SHP77 (cell line): ENCODE data around the gene MGAT5.

Experiments
- DNase-seq, 2 experiments: peaks; one replicate each; lab custom pipeline; 2025; lab: John Stamatoyannopoulos, UW

MGAT5 gene

GRCh38 chr2:134306521-134306920 lies 52.6 kb downstream of the MGAT5 start:
- no peak for DNase-seq

- no peak for DNase-seq
Measured at GRCh38 chr2:134307334-134307733, 53.5 kb downstream of the MGAT5 start.

GRCh38 chr2:134308474-134309385 lies 54.9 kb downstream of the MGAT5 start:
- no peak for DNase-seq

- DNase-seq: no peak
Measured at GRCh38 chr2:134310107-134311079, 56.5 kb downstream of the MGAT5 start.

- DNase-seq: no peak
Measured at GRCh38 chr2:134312482-134312881, 58.6 kb downstream of the MGAT5 start.

GRCh38 chr2:134314202-134314601 lies 60.3 kb downstream of the MGAT5 start:
- no peak for DNase-seq

GRCh38 chr2:134314681-134315368 lies 61.0 kb downstream of the MGAT5 start:
- no peak for DNase-seq

- no peak for DNase-seq
Measured at GRCh38 chr2:134315471-134315870, 61.6 kb downstream of the MGAT5 start.

- no peak for DNase-seq
Measured at GRCh38 chr2:134319596-134320254, 65.9 kb downstream of the MGAT5 start.

- no peak for DNase-seq
Measured at GRCh38 chr2:134320930-134321329, 67.1 kb downstream of the MGAT5 start.

- DNase-seq: no peak
Measured at GRCh38 chr2:134323777-134324176, 69.9 kb downstream of the MGAT5 start.

GRCh38 chr2:134324430-134324829 lies 70.6 kb downstream of the MGAT5 start:
- DNase-seq: no peak

GRCh38 chr2:134324947-134325346 lies 71.1 kb downstream of the MGAT5 start:
- DNase-seq: no peak

GRCh38 chr2:134325696-134326095 lies 71.8 kb downstream of the MGAT5 start:
- no peak for DNase-seq

- DNase-seq: no peak
Measured at GRCh38 chr2:134327367-134327766, 73.5 kb downstream of the MGAT5 start.

GRCh38 chr2:134331081-134331480 lies 77.2 kb downstream of the MGAT5 start:
- no peak for DNase-seq

GRCh38 chr2:134333646-134334189 lies 79.8 kb downstream of the MGAT5 start:
- DNase-seq: no peak

GRCh38 chr2:134334542-134335353 lies 80.9 kb downstream of the MGAT5 start:
- DNase-seq: no peak

GRCh38 chr2:134335601-134336000 lies 81.7 kb downstream of the MGAT5 start:
- DNase-seq: no peak

- no peak for DNase-seq
Measured at GRCh38 chr2:134336352-134336751, 82.5 kb downstream of the MGAT5 start.
